HG03139 (cell line): ENCODE measurements around the gene ABHD1.

Experiments
- ATAC-seq: cut with Tn5 transposase; IDR thresholded peaks from one replicate; pipeline ENCODE4 v1.9.1; 2021; ENCODE audit not compliant: unreplicated experiment

Gene ABHD1

GRCh38 chr2:27134781-27135477 lies 11.3 kb downstream of the ABHD1 start:
- no peak for ATAC-seq

GRCh38 chr2:27135478-27135955 lies 11.9 kb downstream of the ABHD1 start:
- ATAC-seq, result no peak

DNA sequence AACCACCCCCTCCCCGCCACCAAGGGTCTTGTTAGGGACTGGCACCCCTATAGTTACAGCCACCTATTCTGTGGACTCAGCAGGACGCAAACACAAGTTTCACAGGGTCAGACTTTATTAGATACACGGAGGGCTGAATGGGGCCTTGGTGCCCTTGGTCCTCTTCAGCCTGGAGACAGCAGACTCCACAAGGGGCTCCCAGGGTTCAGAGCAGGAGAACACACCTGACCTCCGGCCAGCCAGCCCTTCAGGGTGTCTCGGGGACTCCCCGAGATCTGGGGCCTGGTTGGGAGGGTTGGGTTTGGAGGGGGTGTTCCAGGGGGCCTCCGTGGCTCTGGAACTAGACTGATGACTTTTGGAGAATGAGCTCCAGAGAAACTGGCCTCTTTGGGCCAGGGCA lies 13.1 kb downstream of the ABHD1 start:
- no peak for ATAC-seq

- ATAC-seq, result no peak
Observed at GRCh38 chr2:27137322-27137935, 13.8 kb downstream of the ABHD1 start.

- ATAC-seq, result no peak
Observed at GRCh38 chr2:27138111-27138510, 14.5 kb downstream of the ABHD1 start.

DNA sequence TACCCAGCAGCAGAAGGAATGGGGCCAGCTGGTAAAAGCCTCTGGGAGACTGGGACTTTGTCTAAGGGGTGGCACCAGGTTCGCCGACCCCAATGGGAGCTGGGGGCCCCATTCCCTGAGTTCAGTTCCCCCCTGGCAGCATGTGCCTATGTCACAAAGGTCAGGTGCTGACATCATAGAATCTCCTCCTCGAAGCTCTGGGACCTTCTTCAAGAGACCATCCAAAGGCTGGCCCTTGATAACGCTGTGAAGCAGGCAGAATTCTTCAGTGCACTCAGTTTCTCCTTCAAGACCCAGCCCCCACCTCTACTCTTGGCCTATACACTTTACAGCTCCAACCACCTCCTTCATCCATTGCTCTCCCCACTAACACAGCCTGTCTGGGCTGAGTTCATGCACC lies 15.7 kb downstream of the ABHD1 start, which contains the start of gene PRR30:
PRR30 (minus strand) TSS at position 101 of the 400 bp plus-strand sequence. CDS start 1,081 bp downstream, outside the sequence.
- no peak for ATAC-seq

- ATAC-seq, result no peak
Observed at GRCh38 chr2:27143285-27143684, 19.7 kb downstream of the ABHD1 start.

- ATAC-seq, result no peak
Observed at GRCh38 chr2:27145682-27146081, 22.1 kb downstream of the ABHD1 start.

GRCh38 chr2:27147935-27148334 lies 24.3 kb downstream of the ABHD1 start:
- no peak for ATAC-seq

- ATAC-seq, result no peak
Observed at GRCh38 chr2:27148801-27149439, 25.3 kb downstream of the ABHD1 start, which contains the start of gene TCF23. TSS of gene TCF23 (plus strand) at chr2:27149004. CDS start at chr2:27149134, 130 bp downstream.

DNA sequence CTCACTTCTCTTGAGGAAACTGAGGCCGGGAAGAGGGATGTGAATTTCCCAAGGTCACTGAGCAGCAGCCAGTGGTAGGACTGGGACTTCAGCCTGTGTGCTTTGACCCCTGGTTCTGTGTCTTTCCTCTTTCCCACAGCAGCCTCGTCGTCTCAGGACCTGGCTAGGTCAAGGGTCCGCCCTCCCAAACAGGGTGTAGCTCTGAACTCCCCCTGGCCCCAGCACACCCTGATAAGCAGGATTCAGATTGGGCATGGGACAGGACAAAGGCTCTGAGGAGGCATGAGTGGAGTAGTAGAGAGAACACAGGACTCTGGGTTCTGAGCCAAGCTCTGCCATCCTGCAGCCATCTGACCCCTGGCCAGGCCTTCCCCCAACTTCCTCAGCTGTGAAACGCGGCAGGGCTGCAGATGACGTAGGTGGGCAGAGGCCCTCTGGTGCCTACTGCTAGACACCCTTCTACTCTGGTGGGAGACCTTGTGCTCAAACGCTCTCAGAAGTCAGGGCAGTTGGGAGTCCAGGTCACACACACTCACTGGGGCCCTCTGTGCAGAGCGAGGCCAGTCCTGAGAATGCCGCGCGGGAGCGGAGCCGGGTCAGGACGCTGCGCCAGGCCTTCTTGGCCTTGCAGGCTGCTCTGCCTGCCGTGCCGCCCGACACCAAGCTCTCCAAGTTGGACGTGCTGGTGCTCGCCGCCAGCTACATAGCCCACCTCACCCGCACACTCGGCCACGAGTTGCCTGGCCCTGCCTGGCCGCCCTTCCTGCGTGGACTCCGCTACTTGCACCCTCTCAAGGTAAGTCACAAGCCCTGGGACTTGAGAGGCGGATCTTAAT lies 26.2 kb downstream of the ABHD1 start:
- no peak for ATAC-seq

- ATAC-seq, result no peak
Observed at GRCh38 chr2:27150639-27151230, 27.1 kb downstream of the ABHD1 start.

DNA sequence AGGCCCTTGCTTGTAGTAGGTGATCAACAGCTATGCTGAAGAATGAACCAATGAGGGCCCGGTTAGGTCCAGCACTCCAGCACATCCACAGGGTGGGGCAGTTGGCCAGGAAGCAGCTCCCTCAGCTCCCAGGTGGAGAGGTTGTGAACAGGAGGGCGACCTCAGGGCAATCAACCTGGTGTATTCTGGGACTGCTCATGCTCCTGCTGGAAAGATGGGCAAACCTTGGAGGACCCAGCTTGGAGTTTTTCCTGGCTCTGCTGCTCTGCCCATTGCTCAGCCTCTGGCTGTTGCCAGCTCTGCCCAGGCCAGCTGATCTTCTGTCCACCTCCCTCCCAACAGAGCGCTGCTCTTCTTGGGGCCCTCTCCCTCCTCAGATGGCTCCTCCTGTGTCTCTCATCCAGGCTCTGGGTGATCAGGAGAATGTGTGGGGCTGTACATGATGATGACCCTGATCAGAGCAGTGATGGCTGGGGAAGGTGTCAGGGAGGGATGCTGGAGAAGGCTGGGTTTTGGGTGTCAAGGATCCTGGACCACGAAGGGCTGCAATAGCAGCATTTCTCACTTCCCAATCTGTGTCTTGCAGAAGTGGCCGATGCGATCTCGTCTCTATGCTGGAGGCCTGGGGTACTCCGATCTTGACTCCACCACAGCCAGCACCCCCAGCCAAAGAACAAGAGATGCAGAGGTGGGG lies 28.6 kb downstream of the ABHD1 start:
- no peak for ATAC-seq

DNA sequence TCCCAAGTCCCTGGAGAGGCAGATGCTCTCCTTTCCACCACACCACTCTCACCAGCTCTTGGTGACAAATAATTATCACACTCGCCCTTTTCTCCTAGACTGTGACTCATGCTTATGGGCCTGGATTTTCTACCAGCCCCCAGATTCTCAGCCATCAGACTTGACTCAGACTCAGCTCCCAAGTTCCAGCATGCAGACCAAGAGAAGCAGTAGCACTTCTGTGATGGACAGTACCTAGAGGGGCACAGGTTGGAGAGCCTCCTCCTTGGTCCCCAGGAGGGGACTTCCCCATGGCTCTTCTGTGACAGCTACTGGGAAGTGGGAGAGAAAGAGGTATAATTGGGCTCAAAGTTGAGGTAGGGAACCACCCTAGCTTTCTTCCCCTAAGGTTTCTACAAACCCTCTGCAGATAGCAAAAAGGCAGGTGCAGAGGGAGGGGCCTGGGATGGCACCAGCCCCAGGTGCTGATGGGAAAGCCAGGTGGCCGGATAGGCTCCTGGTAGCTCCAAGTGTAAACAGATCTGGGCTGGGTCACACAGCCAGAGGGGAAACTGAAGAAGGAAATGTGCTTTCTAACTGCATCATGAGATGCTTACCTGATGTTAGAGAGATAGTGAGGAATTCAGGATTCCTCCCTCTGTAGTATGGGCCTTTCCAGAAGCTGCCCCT lies 29.3 kb downstream of the ABHD1 start:
- no peak for ATAC-seq

DNA sequence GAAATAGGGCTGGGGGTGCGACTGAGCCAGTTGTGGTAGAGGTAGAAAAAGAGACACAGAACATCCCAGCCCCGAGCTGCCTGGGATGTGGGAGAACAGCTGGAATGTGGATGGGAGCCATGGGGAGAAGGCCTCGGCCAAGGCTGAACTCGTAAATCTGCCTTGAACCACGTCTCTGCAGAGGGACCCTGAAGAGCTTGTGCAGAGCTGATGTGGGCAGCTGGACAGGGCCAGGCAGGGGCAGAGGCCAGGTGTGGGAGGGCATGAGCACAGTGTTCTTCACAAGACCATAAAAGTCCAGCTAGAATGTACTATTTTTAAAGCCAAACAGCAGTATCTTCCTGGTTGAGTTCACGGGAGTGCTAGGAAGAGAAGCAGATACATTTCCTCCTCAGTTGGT lies 30.9 kb downstream of the ABHD1 start:
- no peak for ATAC-seq

DNA sequence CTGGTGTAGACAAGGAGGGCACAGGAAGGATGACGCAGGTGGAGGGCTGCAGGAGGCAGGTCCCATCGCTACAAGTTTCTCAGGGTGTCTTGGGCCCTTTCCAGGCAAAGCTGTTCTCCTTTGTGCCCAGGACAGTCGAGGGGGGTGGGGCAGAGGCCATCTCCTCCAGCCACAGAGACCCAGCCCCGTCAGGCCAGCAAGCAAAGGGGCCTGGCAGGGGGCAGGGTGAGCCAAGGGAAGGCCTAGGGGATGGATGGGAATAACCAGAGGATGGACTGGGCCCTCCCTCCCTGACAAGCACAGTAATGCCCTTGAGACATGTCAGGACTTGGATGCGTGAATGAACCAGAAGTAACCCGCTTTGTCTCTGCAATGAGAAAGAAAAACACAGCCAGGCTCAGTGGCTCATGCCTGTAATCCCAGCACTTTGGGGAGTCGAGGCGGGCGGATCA lies 31.5 kb downstream of the ABHD1 start:
- ATAC-seq, result no peak

DNA sequence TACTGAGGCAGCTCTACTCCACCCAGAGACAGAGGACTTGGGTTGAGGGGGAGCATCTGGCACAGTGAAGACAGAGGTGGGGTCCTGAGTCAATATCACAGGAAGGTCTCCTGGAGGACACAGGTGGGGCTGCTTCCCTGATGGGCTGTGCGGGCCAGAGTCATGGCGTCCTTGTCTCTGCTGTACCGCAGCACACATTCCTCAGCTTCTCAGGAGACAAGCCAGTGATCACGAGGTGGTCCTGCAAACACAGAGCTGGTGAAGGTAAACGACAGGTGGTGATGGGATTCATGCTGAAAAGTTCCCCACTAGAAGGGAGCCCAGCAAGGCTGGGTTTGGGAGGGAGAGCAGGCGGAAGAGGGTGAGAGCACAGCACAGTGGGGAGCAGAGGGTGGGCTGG lies 34.9 kb downstream of the ABHD1 start:
- no peak for ATAC-seq

GRCh38 chr2:27159271-27159670 lies 35.7 kb downstream of the ABHD1 start:
- no peak for ATAC-seq

- ATAC-seq, result no peak
Observed at GRCh38 chr2:27160191-27160590, 36.6 kb downstream of the ABHD1 start.
